H1 (cell line): ENCODE data around the gene KCTD4. TPM values are rescaled to one million over a fixed set of nuclear protein-coding genes. Genes with fewer than 3 reads are reported as not detected.

Source experiments
- CREB1 ChIP-seq: IDR thresholded peaks from 2 replicates; pipeline ENCODE4 v1.6.1; 2012; ENCODE audit warnings: inconsistent platforms
- CTBP2 ChIP-seq: IDR thresholded peaks from 2 replicates; pipeline ENCODE4 v1.7.0; 2011; ENCODE audit warnings: borderline replicate concordance, mild to moderate bottlenecking, moderate library complexity, mixed read lengths, low read length; ENCODE audit not compliant: insufficient read depth, insufficient read length
- NRF1 ChIP-seq: IDR thresholded peaks from 2 replicates; pipeline ENCODE4 v1.6.1; 2011; ENCODE audit warnings: mild to moderate bottlenecking, low read depth, low read length, improper control_type of control experiment
- TAF7 ChIP-seq: optimal IDR thresholded peaks from 2 replicates; pipeline ENCODE3; 2011; ENCODE audit warnings: low read depth, mild to moderate bottlenecking, inconsistent platforms, low read length, moderate library complexity, borderline replicate concordance
- polyA plus RNA-seq, 7 experiments: library from polyadenylated mRNA; depleted of rRNA in 3 of 7; stranded (reverse) in 5 of 7; unstranded in 2 of 7; fragments of >200 nt in 5 of 7; fragments of 200-250 nt in 2 of 7; gene quantifications; 1 replicate in 5 of 7; 2 replicates in 1 of 7; 4 replicates in 1 of 7; pipeline versions ENCODE4 v1.2.1 to v1.2.3, GENCODE V29; 2011 to 2013; ENCODE audit warnings: missing spikeins in 2 of 7, mixed read lengths in 2 of 7
- total RNA-seq: library from RNA; stranded (reverse); fragmentation: NEBNext Ultra II Directional; extraction: Animal tissue kit (Norgen Biotek cat#: 25700); gene quantifications from 2 replicates; pipeline ENCODE4 v1.2.1, GENCODE V29; 2021

KCTD4 gene
- total and polyA plus RNA-seq, 2 of the 8 experiments (the other 6 are each of a cell fraction or from before 2014, with no cell fraction given), result not detected

DNA sequence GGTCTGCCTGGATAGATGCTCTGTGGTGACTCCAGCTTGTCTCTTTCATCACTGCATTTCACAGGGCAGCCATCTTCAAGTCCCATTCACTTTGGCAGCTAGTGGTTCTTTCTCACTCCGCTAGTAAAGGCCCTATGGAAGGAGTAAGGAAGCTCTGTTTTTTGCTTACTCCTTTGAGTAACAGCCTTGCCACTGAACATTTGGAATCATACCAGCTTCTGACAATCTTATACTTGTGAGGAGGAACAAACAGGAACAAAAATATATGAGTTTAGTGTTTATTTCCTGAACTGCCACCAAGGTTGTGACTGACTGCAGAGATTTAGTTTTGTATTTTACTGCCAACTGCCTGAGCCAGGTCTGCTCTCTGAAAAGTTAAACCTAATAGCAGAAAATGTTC, 38.7 kb downstream of the KCTD4 start (continued):
- TF ChIP-seq CTBP2, result no peak
- TF ChIP-seq CREB1, result no peak
- no peak for TF ChIP-seq TAF7
- TF ChIP-seq NRF1, result no peak
